GM13976 (cell line): ENCODE data around the gene SCO2.

ENCODE experiments used
- DNase-seq: peaks from one replicate; pipeline ENCODE4 v3.0.0; 2012; ENCODE audit warnings: low spot score
- in situ Hi-C: fragments of 300-500 bp; cut with MboI; formaldehyde crosslinking; loops from one replicate; pipeline ENCODE4 v1.12.0; 2022; ENCODE audit warnings: low sequenced_read_pairs, mixed read lengths, inconsistent platforms; ENCODE audit not compliant: unreplicated experiment
- TF ChIP-seq, protein P1 (sequence below): IDR thresholded peaks from 2 replicates; pipeline ENCODE4 v1.5.1; 2012; ENCODE audit warnings: borderline replicate concordance, mild to moderate bottlenecking; ENCODE audit not compliant: insufficient read depth; ENCODE audit errors: extremely low read depth, missing control alignments, control extremely low read depth

The SCO2 gene

DNA sequence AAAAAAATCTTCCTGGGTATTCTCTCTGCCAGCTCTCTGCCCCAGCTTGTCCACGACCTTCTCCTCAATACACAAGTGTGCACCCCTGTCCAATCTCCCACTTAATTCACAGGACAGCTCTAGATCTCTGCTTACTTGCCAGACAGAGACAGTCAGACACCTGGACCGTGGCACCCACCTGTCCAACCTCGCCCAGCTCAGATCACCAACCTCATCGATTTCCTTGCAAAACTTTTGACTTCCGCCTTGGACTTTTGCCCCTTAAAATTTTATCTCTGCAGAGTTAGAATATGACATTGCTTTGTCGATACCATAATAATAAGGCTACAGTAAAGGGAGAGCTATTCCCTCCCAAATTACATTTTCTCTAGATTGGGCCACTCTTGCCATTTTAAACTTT, 28.3 kb downstream of the SCO2 start:
- no peak for DNase-seq
- TF ChIP-seq, protein P1, sequence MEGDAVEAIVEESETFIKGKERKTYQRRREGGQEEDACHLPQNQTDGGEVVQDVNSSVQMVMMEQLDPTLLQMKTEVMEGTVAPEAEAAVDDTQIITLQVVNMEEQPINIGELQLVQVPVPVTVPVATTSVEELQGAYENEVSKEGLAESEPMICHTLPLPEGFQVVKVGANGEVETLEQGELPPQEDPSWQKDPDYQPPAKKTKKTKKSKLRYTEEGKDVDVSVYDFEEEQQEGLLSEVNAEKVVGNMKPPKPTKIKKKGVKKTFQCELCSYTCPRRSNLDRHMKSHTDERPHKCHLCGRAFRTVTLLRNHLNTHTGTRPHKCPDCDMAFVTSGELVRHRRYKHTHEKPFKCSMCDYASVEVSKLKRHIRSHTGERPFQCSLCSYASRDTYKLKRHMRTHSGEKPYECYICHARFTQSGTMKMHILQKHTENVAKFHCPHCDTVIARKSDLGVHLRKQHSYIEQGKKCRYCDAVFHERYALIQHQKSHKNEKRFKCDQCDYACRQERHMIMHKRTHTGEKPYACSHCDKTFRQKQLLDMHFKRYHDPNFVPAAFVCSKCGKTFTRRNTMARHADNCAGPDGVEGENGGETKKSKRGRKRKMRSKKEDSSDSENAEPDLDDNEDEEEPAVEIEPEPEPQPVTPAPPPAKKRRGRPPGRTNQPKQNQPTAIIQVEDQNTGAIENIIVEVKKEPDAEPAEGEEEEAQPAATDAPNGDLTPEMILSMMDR = no peak
- in situ Hi-C loops = no loop called here

- TF ChIP-seq, protein P1 = no peak
- in situ Hi-C loops = no loop called here
Measured at GRCh38 chr22:50490531-50491308, 34.7 kb downstream of the SCO2 start.

GRCh38 chr22:50489363-50490243, 35.8 kb downstream of the SCO2 start:
- TF ChIP-seq, protein P1 = no peak
- DNase-seq = no peak
- in situ Hi-C loops = no loop called here

More at GRCh38 chr22:50490531-50491308, 34.7 kb downstream of the SCO2 start:
- no peak for DNase-seq

- TF ChIP-seq, protein P1 = no peak
- DNase-seq = no peak
- in situ Hi-C loops = no loop called here
Measured at GRCh38 chr22:50488886-50489285, 36.5 kb downstream of the SCO2 start.

GRCh38 chr22:50488006-50488677, 37.3 kb downstream of the SCO2 start:
- DNase-seq = no peak
- in situ Hi-C loops = no loop called here
- TF ChIP-seq, protein P1 = no peak

GRCh38 chr22:50487290-50488005, 38.0 kb downstream of the SCO2 start:
- TF ChIP-seq, protein P1 = no peak
- DNase-seq = no peak
- in situ Hi-C loops = no loop called here
